Measurements from ENCODE around the gene PHLDA2. TPM values are rescaled to one million over a fixed set of nuclear protein-coding genes. Genes with fewer than 3 reads are reported as not detected.

Gene PHLDA2
- total RNA-seq, 4 donors from 2014 or later, result 0.93 to 3.7 (median 2.3) TPM; not detected in 1

GRCh38 chr11:2952290-2952689 is 23.1 kb upstream of the PHLDA2 start:
- Histone ChIP-seq H3K27me3 (no peaks in the 10 kb centered on the region), H3K4me1 (peaks cover 8 to 16% of the 10 kb centered on the region in 2 donors), H3K27ac (peak overlapping the region in 1 of 3 donors; percentile 52), H3K9me3 (no peaks in the 10 kb centered on the region), H3K36me3 (peaks cover 37 to 54% of the 10 kb centered on the region in 2 donors), H3K4me3 (replicated peaks in 1 of 3) (no peak overlapping the region)
- TF ChIP-seq POLR2A (IDR thresholded peaks at IDR 0.05) (no peak), CTCF (IDR thresholded peaks at IDR 0.05) (no peak)
- intact Hi-C loops (cut with DNase I), result no loop called here
- no peak for DNase-seq
- 76% methylated on average over 6 of the region's 6 CpGs; no CpG with 5 or more reads in 1 of the 2 donors for WGBS, 2 donors

- H3K36me3 ChIP-seq, result peaks cover 31 to 48% of the 10 kb centered on the region in 2 donors
- no peak for DNase-seq
- H3K9me3 ChIP-seq, result no peaks in the 10 kb centered on the region
- intact Hi-C loops (cut with DNase I), result no loop called here
- peaks cover 8 to 16% of the 10 kb centered on the region in 2 donors for H3K4me1 ChIP-seq
- H3K27me3 ChIP-seq, result no peaks in the 10 kb centered on the region
- 79 to 85% methylated on average over 9 of the region's 9 CpGs for WGBS, 2 donors
- TF ChIP-seq POLR2A (IDR thresholded peaks at IDR 0.05) (no peak), CTCF (IDR thresholded peaks at IDR 0.05) (no peak)
- peak overlapping the region; percentile 16 to 56 (median 52) for H3K27ac ChIP-seq
- no peak overlapping the region for H3K4me3 ChIP-seq (replicated peaks in 1 of 3)
Observed at GRCh38 chr11:2951231-2952110, 22.3 kb upstream of the PHLDA2 start.

GRCh38 chr11:2950825-2951224 is 21.6 kb upstream of the PHLDA2 start:
- Histone ChIP-seq H3K4me1 (peaks cover 11 to 20% of the 10 kb centered on the region in 2 donors), H3K27me3 (no peaks in the 10 kb centered on the region), H3K27ac (peak overlapping the region; percentile 16 to 56 (median 52)), H3K36me3 (peaks cover 28 to 42% of the 10 kb centered on the region in 2 donors), H3K9me3 (no peaks in the 10 kb centered on the region), H3K4me3 (replicated peaks in 1 of 3) (no peak overlapping the region)
- no peak for DNase-seq
- intact Hi-C loops (cut with DNase I), result no loop called here
- 33 to 50% methylated on average over 1 of the region's 1 CpG for WGBS, 2 donors
- no peak for TF ChIP-seq CTCF (IDR thresholded peaks at IDR 0.05)
- TF ChIP-seq POLR2A (IDR thresholded peaks at IDR 0.05), result no peak

GRCh38 chr11:2949920-2950319 is 20.7 kb upstream of the PHLDA2 start:
- H3K27ac ChIP-seq, result peak overlapping the region in 1 of 3 donors; percentile 52
- H3K4me3 ChIP-seq (replicated peaks in 1 of 3), result no peak overlapping the region
- TF ChIP-seq POLR2A (IDR thresholded peaks at IDR 0.05) (no peak), CTCF (IDR thresholded peaks at IDR 0.05) (no peak)
- H3K27me3 ChIP-seq, result no peaks in the 10 kb centered on the region
- no peak for DNase-seq
- H3K4me1 ChIP-seq, result peaks cover 17 to 29% of the 10 kb centered on the region in 2 donors
- H3K9me3 ChIP-seq, result no peaks in the 10 kb centered on the region
- WGBS, 2 donors, result 90 to 92% methylated on average over 11 of the region's 11 CpGs
- H3K36me3 ChIP-seq, result peaks cover 21 to 33% of the 10 kb centered on the region in 2 donors
- intact Hi-C loops (cut with DNase I), result no loop called here

GRCh38 chr11:2947744-2948143 is 18.5 kb upstream of the PHLDA2 start:
- WGBS, 2 donors, result 92 to 93% methylated on average over 11 of the region's 11 CpGs
- Histone ChIP-seq H3K27me3 (no peaks in the 10 kb centered on the region), H3K4me3 (replicated peaks in 1 of 3) (no peak overlapping the region), H3K36me3 (peaks cover 5 to 12% of the 10 kb centered on the region in 2 donors), H3K4me1 (peaks cover 18 to 47% of the 10 kb centered on the region in 2 donors), H3K9me3 (no peaks in the 10 kb centered on the region), H3K27ac (peak overlapping the region in 1 of 3 donors; percentile 31)
- DNase-seq, result no peak
- TF ChIP-seq CTCF (IDR thresholded peaks at IDR 0.05), result no peak
- TF ChIP-seq POLR2A (IDR thresholded peaks at IDR 0.05), result no peak
- intact Hi-C loops (cut with DNase I), result no loop called here
